ENCODE results near the gene CBR3.

DNA sequence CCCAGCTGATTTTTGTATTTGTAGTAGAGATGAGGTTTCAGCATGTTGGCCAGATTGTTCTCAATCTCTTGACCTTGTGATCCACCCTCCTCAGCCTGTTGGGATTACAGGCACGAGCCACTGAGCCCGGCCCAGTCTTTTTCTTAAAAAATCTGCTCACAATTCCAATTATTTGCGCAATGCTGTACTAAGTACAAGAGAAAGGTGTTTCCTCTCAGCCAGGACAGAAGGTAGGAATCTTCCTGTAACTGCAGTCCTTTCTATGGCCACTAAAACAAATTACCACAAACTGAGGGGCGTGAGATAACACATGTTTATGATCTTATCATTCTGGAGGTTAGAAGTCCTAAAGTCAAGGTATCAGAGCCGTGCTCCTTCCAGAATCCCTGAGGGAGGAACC is 6.9 kb upstream of the CBR3 start:
- TF ChIP-seq, protein P1, sequence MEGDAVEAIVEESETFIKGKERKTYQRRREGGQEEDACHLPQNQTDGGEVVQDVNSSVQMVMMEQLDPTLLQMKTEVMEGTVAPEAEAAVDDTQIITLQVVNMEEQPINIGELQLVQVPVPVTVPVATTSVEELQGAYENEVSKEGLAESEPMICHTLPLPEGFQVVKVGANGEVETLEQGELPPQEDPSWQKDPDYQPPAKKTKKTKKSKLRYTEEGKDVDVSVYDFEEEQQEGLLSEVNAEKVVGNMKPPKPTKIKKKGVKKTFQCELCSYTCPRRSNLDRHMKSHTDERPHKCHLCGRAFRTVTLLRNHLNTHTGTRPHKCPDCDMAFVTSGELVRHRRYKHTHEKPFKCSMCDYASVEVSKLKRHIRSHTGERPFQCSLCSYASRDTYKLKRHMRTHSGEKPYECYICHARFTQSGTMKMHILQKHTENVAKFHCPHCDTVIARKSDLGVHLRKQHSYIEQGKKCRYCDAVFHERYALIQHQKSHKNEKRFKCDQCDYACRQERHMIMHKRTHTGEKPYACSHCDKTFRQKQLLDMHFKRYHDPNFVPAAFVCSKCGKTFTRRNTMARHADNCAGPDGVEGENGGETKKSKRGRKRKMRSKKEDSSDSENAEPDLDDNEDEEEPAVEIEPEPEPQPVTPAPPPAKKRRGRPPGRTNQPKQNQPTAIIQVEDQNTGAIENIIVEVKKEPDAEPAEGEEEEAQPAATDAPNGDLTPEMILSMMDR (IDR thresholded peaks at IDR 0.05; ENCODE audit: borderline replicate concordance, extremely low read depth, low read length, poor library complexity, severe bottlenecking): no peak
- no peak for TF ChIP-seq EZH2 (IDR thresholded peaks at IDR 0.05; ENCODE audit: borderline replicate concordance, low read depth, low read length, severe bottlenecking)
